ENCODE results near the gene PPIE.

DNA sequence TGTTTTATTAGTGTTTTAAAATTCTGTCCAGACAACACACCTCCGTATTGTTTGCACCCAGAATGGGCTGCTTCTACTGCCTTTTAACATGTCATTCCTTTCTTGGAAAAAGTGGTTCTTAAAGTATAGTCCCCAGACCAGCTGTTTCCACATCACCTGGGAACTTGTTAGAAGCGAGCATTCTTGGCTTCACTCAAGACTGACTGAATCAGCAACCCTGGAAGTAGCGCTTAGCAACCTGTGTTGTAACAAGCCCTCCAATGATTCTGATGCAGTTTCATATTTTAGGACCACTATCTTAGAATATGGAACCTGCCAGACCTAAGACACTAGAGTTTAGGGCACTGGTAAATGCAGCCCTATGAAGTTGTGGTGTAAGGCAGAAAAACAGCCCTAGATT is 6.0 kb upstream of the PPIE start:
- no peak for TF ChIP-seq YY1 (IDR thresholded peaks at IDR 0.05; ENCODE audit: extremely low read depth, insufficient replicate concordance, low read depth, low read length)
- TF ChIP-seq, protein P1, sequence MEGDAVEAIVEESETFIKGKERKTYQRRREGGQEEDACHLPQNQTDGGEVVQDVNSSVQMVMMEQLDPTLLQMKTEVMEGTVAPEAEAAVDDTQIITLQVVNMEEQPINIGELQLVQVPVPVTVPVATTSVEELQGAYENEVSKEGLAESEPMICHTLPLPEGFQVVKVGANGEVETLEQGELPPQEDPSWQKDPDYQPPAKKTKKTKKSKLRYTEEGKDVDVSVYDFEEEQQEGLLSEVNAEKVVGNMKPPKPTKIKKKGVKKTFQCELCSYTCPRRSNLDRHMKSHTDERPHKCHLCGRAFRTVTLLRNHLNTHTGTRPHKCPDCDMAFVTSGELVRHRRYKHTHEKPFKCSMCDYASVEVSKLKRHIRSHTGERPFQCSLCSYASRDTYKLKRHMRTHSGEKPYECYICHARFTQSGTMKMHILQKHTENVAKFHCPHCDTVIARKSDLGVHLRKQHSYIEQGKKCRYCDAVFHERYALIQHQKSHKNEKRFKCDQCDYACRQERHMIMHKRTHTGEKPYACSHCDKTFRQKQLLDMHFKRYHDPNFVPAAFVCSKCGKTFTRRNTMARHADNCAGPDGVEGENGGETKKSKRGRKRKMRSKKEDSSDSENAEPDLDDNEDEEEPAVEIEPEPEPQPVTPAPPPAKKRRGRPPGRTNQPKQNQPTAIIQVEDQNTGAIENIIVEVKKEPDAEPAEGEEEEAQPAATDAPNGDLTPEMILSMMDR (IDR thresholded peaks at IDR 0.05 in 2 of 3, conservative IDR thresholded peaks at IDR 0.05 in 1 of 3; ENCODE audit: borderline replicate concordance in 1 of 3, insufficient read depth in 1 of 3, low read depth in 2 of 3, low read length in 2 of 3): no peak
- no peak for TF ChIP-seq POLR2A (IDR thresholded peaks at IDR 0.05; ENCODE audit: borderline replicate concordance, extremely low read depth, insufficient read depth, insufficient read length)
- TF ChIP-seq, protein P2, sequence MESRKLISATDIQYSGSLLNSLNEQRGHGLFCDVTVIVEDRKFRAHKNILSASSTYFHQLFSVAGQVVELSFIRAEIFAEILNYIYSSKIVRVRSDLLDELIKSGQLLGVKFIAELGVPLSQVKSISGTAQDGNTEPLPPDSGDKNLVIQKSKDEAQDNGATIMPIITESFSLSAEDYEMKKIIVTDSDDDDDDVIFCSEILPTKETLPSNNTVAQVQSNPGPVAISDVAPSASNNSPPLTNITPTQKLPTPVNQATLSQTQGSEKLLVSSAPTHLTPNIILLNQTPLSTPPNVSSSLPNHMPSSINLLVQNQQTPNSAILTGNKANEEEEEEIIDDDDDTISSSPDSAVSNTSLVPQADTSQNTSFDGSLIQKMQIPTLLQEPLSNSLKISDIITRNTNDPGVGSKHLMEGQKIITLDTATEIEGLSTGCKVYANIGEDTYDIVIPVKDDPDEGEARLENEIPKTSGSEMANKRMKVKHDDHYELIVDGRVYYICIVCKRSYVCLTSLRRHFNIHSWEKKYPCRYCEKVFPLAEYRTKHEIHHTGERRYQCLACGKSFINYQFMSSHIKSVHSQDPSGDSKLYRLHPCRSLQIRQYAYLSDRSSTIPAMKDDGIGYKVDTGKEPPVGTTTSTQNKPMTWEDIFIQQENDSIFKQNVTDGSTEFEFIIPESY (IDR thresholded peaks at IDR 0.05; ENCODE audit: extremely low read depth, insufficient replicate concordance, low read length): no peak
- no peak for TF ChIP-seq CBX3 (IDR thresholded peaks at IDR 0.05; ENCODE audit: low read depth)
- no peak for TF ChIP-seq ELF1 (IDR thresholded peaks at IDR 0.05; ENCODE audit: borderline replicate concordance, low read depth)
- no peak for TF ChIP-seq ZFX (IDR thresholded peaks at IDR 0.05)
- no peak for TF ChIP-seq EZH2 (IDR thresholded peaks at IDR 0.05)
- TF ChIP-seq, protein P3, sequence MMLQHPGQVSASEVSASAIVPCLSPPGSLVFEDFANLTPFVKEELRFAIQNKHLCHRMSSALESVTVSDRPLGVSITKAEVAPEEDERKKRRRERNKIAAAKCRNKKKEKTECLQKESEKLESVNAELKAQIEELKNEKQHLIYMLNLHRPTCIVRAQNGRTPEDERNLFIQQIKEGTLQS (IDR thresholded peaks at IDR 0.05): no peak
- no peak for TF ChIP-seq EZH2phosphoT487 (IDR thresholded peaks at IDR 0.05; ENCODE audit: borderline replicate concordance)
- TF ChIP-seq, protein P4, sequence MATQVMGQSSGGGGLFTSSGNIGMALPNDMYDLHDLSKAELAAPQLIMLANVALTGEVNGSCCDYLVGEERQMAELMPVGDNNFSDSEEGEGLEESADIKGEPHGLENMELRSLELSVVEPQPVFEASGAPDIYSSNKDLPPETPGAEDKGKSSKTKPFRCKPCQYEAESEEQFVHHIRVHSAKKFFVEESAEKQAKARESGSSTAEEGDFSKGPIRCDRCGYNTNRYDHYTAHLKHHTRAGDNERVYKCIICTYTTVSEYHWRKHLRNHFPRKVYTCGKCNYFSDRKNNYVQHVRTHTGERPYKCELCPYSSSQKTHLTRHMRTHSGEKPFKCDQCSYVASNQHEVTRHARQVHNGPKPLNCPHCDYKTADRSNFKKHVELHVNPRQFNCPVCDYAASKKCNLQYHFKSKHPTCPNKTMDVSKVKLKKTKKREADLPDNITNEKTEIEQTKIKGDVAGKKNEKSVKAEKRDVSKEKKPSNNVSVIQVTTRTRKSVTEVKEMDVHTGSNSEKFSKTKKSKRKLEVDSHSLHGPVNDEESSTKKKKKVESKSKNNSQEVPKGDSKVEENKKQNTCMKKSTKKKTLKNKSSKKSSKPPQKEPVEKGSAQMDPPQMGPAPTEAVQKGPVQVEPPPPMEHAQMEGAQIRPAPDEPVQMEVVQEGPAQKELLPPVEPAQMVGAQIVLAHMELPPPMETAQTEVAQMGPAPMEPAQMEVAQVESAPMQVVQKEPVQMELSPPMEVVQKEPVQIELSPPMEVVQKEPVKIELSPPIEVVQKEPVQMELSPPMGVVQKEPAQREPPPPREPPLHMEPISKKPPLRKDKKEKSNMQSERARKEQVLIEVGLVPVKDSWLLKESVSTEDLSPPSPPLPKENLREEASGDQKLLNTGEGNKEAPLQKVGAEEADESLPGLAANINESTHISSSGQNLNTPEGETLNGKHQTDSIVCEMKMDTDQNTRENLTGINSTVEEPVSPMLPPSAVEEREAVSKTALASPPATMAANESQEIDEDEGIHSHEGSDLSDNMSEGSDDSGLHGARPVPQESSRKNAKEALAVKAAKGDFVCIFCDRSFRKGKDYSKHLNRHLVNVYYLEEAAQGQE (IDR thresholded peaks at IDR 0.05; ENCODE audit: low read depth): no peak
- no peak for TF ChIP-seq CEBPB (IDR thresholded peaks at IDR 0.05; ENCODE audit: low read depth)
- no peak for TF ChIP-seq POLR2AphosphoS5 (IDR thresholded peaks at IDR 0.05; ENCODE audit: low read depth, low read length)
- TF ChIP-seq JUND (IDR thresholded peaks at IDR 0.05): no peak

All from HCT116 (cell line).